KMS-11 (cell line): ENCODE data around the gene ZNF253.
"Not testable (repeated sequence)": the region's sequence is repeated elsewhere in the genome, so short reads cannot be mapped to it uniquely, and the experiment has no call there.

Source experiments
- H2AFZ ChIP-seq: fragments of 200-600 bp; sonication (generic); 2 replicates; pipeline ENCODE4 v1.6.1; 2016; ENCODE audit warnings: antibody characterized with exemption, mixed run types, low read depth
- H3K27ac ChIP-seq: fragments of 200-600 bp; sonication (generic); 2 replicates; pipeline ENCODE4 v1.6.1; 2016; ENCODE audit warnings: mild to moderate bottlenecking, mixed run types
- H3K27me3 ChIP-seq: fragments of 200-600 bp; sonication (generic); 2 replicates; pipeline ENCODE4 v1.6.1; 2017; ENCODE audit warnings: mild to moderate bottlenecking, low read depth, mixed run types, moderate library complexity; ENCODE audit not compliant: insufficient read depth
- H3K36me3 ChIP-seq: fragments of 200-600 bp; sonication (generic); 2 replicates; pipeline ENCODE4 v1.6.1; 2017; ENCODE audit warnings: mild to moderate bottlenecking, mixed run types; ENCODE audit not compliant: insufficient read depth
- H3K4me1 ChIP-seq: fragments of 200-600 bp; sonication (generic); 2 replicates; pipeline ENCODE4 v1.6.1; 2016; ENCODE audit warnings: mild to moderate bottlenecking, low read depth, mixed run types; ENCODE audit not compliant: poor library complexity, severe bottlenecking
- H3K4me2 ChIP-seq: fragments of 200-600 bp; sonication (generic); 2 replicates; pipeline ENCODE4 v1.7.0; 2016; ENCODE audit warnings: mild to moderate bottlenecking, mixed run types
- H3K4me3 ChIP-seq: fragments of 200-600 bp; sonication (generic); IDR thresholded peaks from 2 replicates; pipeline ENCODE4 v1.6.1; 2017; ENCODE audit warnings: low read depth, low read length, mixed read lengths; ENCODE audit not compliant: insufficient read depth
- H3K79me2 ChIP-seq: fragments of 200-600 bp; sonication (generic); 2 replicates; pipeline ENCODE4 v1.6.1; 2016; ENCODE audit warnings: low read depth, mixed run types; ENCODE audit not compliant: insufficient read depth
- H3K9ac ChIP-seq: fragments of 200-600 bp; sonication (generic); 2 replicates; pipeline ENCODE4 v1.6.1; 2016; ENCODE audit warnings: mild to moderate bottlenecking, mixed run types
- H4K20me1 ChIP-seq: fragments of 200-600 bp; sonication (generic); 2 replicates; pipeline ENCODE4 v1.6.1; 2016; ENCODE audit warnings: mild to moderate bottlenecking, mixed run types; ENCODE audit not compliant: insufficient read depth
- TF ChIP-seq, protein P1 (sequence below): fragments of 200-600 bp; sonication (generic); conservative IDR thresholded peaks from 2 replicates; pipeline ENCODE4 v1.6.1; 2017; ENCODE audit warnings: low read depth, mild to moderate bottlenecking, antibody characterized with exemption, low read length, moderate library complexity, mixed read lengths

The ZNF253 gene

DNA sequence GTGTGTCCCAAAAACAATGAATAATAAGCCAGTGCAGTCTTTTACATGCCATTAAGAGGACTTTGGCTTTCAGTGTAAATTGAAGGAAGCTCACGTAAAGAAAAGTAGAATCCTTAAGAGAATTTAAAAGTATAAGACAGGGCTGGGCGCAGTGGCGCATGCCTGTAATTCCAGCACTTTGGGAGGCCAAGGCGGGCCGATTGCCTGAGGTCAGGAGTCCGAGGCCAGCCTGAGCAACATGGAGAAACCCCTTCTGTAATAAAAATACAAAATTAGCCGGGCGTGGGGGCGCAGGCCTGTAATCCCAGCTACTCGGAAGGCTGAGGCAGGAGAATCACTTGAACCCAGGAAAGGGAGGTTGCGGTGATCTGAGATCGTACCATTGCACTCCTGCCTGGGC lies 17.9 kb upstream of the ZNF253 start:
- no peak overlapping the region for H3K4me3 ChIP-seq
- H3K4me1 ChIP-seq, result no peaks in the 10 kb centered on the region
- no peaks in the 10 kb centered on the region for H3K79me2 ChIP-seq
- H4K20me1 ChIP-seq, result no peaks in the 10 kb centered on the region
- H3K36me3 ChIP-seq, result no peaks in the 10 kb centered on the region
- TF ChIP-seq, protein P1, sequence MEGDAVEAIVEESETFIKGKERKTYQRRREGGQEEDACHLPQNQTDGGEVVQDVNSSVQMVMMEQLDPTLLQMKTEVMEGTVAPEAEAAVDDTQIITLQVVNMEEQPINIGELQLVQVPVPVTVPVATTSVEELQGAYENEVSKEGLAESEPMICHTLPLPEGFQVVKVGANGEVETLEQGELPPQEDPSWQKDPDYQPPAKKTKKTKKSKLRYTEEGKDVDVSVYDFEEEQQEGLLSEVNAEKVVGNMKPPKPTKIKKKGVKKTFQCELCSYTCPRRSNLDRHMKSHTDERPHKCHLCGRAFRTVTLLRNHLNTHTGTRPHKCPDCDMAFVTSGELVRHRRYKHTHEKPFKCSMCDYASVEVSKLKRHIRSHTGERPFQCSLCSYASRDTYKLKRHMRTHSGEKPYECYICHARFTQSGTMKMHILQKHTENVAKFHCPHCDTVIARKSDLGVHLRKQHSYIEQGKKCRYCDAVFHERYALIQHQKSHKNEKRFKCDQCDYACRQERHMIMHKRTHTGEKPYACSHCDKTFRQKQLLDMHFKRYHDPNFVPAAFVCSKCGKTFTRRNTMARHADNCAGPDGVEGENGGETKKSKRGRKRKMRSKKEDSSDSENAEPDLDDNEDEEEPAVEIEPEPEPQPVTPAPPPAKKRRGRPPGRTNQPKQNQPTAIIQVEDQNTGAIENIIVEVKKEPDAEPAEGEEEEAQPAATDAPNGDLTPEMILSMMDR, result no peak
- H3K27me3 ChIP-seq, result no peaks in the 10 kb centered on the region
- H3K4me2 ChIP-seq, result no peak overlapping the region
- no peak overlapping the region for H3K27ac ChIP-seq
- H2AFZ ChIP-seq, result no peak overlapping the region
- no peak overlapping the region for H3K9ac ChIP-seq

DNA sequence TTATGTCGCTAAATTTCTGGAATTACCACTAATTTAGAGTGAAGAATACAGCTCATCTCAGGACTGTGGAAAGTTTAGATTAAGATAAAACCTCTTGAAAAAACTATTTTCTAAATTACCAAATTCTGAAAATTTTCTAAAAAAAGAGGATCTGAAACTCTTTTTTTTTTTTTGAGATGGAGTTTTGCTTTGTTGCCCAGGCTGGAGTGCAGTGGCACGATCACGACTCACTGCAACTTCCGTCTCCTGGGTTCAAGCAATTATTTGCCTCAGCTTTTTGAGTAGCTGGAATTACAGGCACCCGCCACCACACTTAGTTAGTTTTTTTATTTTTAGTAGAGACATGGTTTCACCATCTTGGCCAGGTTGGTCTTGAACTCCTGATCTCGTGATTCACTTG lies 16.6 kb upstream of the ZNF253 start:
- Histone ChIP-seq H3K79me2 (no peaks in the 10 kb centered on the region), H3K27ac (no peak overlapping the region), H3K27me3 (no peaks in the 10 kb centered on the region), H3K4me2 (no peak overlapping the region), H3K9ac (no peak overlapping the region), H3K36me3 (no peaks in the 10 kb centered on the region), H3K4me1 (no peaks in the 10 kb centered on the region), H3K4me3 (no peak overlapping the region), H4K20me1 (no peaks in the 10 kb centered on the region), H2AFZ (no peak overlapping the region)
- TF ChIP-seq, protein P1, result no peak

DNA sequence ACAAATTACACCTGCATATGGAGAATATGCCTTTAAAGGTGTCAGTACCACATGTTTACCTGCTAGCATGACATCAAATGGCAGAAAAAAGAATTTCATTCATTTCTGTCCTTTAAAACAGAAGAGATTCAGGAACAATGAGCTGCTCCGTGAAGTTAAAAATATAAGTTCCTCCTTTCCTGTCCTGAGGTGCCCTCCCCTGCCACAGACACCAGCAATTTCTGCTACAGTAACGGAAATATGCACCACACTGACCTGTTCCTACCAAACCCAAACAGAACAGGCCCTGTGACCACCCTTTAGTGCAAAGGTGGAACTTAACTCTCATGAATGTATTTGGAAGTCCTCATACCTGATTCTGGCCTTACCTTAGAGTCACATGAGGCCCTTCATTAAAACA lies 13.9 kb upstream of the ZNF253 start:
- H3K27ac ChIP-seq, H4K20me1 ChIP-seq, H3K36me3 ChIP-seq, H3K4me3 ChIP-seq, H3K79me2 ChIP-seq, H3K4me2 ChIP-seq, H3K27me3 ChIP-seq, H3K4me1 ChIP-seq, H2AFZ ChIP-seq, H3K9ac ChIP-seq: not testable (repeated sequence)

DNA sequence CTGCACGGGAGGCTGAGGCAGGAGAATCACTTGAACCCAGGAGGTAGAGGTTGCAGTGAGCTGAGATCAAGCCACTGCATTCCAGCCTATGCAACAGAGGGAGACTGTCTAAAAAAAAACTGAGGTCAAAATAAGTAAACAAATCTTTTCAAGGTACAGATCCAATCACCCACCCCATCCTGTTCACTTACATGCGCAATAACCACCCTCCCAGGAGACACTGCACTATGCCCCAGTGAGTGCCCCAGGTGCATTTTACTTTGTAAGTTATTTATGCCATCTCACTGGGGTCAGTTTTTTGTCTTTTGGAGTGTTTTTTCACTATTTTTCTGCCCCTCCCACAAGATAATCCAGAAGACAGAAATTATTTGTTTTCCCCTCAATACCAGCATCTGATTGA lies 6.9 kb upstream of the ZNF253 start:
- H2AFZ ChIP-seq, result no peak overlapping the region
- H3K9ac ChIP-seq, result no peak overlapping the region
- no peaks in the 10 kb centered on the region for H3K79me2 ChIP-seq
- no peaks in the 10 kb centered on the region for H3K27me3 ChIP-seq
- H3K27ac ChIP-seq, result no peak overlapping the region
- H4K20me1 ChIP-seq, result no peaks in the 10 kb centered on the region
- TF ChIP-seq, protein P1, result no peak
- H3K36me3 ChIP-seq, result no peaks in the 10 kb centered on the region
- no peak overlapping the region for H3K4me3 ChIP-seq
- no peak overlapping the region for H3K4me2 ChIP-seq
- H3K4me1 ChIP-seq, result no peaks in the 10 kb centered on the region

DNA sequence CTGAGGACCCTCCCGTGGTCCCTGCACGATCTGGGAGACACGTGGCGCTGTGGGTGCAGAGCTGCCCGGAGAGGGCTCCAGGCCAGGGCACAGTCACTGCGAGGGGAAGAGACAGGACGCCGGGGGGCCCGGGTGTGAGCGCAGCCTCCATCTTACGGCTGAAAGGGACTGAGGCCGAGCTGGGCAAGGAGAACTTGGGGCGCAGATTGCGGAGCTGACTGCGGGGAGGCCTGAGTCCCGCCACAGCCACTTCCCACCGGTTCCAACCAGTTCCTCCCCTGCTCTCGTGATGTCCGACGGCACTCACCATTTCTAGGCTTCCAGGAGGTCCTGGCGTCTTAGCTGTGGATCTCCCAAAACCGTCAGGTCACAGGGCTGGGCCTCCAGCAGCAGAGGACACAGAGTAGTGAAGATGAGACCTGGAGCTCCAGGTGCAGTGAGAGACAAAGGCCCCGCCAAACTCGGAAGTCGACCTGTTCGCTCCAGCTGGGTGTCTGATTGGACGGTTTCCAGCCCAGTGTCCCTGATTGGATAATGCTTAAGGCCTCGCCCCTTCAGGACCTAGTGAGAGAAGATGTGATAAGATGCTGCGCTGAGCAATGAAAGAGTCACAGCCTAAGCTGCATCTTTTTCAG lies 4.8 kb upstream of the ZNF253 start:
- no peaks in the 10 kb centered on the region for H3K4me1 ChIP-seq
- H3K4me3 ChIP-seq, result no peak overlapping the region
- H3K9ac ChIP-seq, result no peak overlapping the region
- H2AFZ ChIP-seq, result no peak overlapping the region
- H4K20me1 ChIP-seq, result no peaks in the 10 kb centered on the region
- no peak overlapping the region for H3K4me2 ChIP-seq
- no peak overlapping the region for H3K27ac ChIP-seq
- H3K36me3 ChIP-seq, result no peaks in the 10 kb centered on the region
- no peaks in the 10 kb centered on the region for H3K27me3 ChIP-seq
- no peaks in the 10 kb centered on the region for H3K79me2 ChIP-seq
- TF ChIP-seq, protein P1, result no peak
